CD4-positive, alpha-beta T cell treated with Interleukin-2 at 100 ng/mL for 4 hours (primary cell): ENCODE measurements around the gene POLR2L.

Source experiments
- DNase-seq: peaks from one replicate; pipeline ENCODE4 v3.0.0-alpha.2; 2020; ENCODE audit warnings: low spot score

POLR2L gene

DNA sequence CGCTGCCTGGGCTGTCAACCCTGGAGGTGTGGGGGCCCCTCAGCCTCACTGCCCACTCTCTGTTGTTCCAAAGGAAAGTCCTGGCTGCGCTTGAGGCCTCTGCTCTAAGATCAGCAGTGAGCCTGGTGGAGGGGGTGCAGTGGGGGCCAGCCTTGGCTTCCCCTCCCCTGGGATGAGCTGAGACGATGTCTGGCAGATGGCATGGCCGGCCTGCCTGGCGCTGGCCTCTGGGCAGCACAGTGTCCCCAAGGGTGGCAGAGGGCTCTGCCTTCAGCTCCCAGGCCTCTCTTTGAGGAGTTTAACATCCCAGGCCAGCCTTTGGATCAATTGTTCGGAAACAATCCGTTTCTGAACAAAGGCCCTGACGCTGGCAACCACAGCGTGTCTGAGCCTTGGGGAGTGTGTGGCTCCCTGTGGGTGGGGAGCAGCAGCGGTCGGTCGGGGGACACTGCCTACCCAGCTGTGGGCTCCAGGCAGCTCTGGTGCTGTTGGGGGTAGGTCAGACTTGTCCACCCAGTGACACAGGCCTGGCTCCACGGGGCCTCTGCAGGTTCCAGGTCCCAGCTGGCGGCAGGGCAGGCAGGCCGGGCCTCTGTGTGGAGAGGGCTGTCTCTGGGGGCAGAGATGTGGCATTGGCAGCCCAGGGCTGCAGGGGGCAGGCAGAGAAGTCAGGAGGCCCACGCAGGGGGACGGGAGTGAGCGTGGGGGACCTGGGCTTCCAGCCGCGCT is 12.4 kb upstream of the POLR2L start:
- DNase-seq, result no peak

DNA sequence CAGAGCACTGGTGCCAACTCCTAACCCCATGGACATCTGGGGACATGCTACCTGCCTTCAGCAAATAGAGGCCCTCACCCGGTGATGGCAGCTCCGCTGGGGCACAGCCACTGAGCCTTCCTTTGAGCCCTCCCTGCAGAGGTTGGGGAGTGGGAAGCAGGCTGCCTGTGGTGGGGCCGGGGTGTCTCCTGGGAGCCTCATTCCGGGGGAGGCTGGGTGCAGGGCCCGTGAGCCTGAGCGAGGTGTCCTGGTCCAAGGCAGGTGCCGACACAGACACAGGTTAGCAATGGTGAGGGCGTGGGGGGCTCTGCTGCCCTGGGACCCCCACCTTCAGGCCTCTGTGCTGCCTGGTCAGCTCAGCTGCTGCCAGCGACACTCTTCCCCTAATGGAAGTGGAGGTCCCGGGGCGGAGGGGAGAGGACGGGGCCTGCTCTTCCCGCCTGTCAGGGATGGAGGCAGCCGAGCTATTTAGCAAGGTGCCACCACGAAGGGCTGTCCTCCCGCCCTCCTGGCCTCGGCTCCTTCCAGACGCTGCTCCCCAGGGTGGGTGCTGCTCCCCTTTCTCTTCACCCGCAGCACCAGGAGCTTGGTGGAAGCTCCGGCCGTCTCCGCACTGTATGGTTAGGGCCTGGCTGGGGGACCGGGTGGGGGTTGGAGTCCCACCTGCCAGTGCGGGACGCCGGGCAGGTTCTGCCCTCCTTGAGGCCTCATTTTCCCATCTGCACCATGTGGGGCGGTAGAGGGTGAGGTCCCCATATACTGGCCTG is 11.5 kb upstream of the POLR2L start:
- DNase-seq, result no peak

GRCh38 chr11:852762-853161 is 10.4 kb upstream of the POLR2L start:
- DNase-seq, result no peak

DNA sequence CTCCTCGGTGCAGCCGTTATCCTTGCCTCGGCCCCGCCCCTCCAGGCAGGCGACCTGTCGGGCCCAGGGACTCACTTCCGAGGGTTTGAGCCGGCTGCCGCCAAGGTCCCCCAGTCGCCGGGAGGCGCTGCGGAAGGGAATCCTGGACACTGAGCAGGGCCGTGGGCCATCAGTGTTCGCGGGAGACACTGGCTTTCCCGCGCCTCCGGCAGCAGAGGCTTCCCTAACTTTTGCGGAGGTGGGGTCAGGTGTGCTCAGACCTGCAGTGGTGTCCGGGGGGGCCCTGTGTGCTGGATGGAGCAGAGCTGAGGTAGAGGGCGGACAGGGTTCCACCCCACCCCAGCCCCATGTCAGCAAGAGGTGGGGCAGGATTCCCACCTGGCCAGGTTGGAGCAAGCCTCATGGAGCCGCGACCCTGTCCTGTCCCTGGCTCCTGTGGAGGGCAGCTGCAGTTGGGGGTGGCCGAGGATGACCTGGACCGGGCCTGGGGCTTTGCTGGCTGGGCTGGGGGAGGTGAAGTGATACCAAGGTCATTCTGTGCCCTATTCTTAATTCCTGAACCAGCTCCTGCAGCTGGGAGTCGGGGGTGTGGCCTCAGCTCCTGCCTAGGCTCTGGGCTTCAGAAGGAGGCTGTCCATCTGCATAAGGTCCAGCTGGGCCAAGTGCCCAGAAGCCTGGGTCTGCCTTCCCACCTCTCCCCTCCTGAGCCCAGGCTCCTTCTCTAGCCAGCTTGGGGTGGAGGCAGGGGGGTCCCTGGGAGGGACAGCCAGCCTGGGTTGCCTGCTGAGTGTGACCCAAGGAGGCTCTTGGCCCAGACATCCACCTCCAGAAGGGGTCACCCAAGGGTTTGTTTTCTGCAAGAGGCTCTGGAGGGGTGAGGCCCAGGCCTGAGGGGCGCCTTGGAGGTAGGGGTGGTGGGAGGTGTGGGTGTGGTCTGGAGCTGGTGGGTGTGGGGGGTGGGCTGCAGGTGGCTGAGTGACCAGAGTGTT is 8.7 kb upstream of the POLR2L start:
- DNase-seq, result no peak

DNA sequence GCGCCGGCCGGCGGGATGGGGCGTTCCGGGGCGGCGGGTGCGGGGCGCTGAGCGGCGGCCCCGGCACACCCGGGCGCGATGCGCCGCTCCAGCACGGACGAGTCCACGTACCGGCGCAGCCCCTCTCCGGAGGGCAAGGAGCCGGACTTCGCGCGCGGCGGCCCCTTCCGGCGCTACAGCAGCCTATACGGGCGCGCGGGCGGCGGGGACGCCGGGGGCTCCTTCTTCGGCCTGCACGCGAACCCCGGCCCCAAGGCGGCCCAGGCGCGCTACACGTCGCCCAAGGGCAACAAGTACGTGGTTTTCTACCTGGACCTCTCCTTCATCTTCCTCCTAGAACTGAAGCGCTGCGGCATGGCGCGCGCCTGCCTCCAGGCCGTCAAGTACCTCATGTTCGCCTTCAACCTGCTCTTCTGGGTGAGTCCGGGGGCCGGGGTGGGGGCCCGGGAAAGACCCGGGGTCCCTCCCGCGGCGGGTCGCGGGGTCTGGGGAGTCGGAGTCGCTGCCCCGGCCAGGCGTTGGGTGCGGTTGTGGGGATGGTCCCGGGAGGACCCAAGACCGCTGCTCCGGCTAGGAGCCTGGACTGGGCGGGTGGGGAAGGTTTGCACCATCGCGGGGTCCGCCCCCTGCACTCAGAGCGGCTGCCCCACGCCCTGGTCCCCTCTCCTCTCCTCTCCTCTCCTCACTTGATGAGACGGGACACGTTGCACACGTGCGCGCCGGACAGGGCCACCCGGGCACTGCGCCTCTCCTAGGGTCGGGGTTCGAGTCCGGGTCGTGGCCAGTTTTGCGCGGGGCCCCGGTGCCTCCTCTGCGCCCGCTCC is 7.8 kb upstream of the POLR2L start:
- no peak for DNase-seq

DNA sequence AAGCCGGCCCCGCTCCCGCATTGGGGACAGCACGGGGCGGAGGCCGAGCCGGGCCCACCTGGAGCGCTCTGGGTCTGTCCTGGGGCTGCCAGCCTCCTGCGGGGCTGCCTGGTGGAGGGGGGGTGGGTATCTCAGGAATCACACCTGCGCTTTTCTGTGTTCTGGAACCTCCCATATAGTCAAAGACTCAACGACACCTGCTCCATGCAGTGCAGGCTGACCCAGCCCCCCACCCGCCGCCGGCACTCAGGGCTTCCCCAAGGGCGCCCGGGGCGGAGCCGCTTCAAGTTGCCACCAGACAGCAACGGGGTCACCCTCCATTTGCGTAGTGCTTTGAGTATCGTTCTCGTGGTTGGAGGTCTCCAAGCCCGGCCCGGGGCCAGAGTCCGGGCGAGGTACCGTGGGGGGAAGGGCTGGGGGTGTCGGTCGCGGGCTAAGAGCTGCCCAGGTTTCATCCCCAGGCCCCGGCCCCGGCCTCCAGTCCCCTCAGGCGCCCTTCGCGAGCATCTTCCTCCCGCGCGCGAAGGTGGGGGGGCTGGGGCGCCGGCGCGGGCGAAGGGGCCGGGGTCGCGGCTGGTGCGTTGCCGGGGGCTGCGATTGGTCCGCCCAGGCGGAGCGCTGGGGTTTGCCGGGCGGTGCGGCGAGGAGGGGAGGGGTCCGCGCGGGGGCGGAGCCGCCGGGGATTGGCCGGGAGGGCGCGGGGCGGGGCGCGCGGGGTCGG is 6.9 kb upstream of the POLR2L start:
- DNase-seq, result peak; percentile 22

DNA sequence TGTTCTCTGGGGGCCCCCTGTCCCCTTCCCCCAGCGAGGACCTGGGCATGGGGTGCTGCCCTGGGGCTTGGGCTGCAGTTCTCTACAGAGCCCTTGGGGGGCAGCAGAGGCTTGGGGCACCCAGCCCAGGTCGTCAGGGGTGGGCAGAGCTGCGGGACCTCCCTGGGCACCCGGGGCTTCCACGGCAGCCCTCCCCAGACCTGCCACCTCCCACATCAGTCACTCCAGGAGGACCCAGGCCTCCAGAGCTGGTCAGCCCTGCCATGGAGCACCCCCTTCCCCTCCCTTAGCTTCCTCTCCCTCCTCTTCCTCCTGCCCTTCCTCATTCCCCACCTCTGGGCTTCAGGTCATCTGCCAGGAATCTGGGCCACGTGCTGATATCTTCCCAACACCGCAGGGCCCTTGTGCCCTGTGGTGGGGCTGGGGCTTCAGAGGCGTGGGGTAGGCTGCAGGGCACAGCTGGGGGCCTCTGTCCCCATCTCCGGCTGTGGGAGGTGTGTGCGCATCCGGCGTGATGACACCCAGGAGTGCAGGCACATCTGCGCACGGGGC is 6.1 kb upstream of the POLR2L start:
- peak; percentile 67 for DNase-seq

GRCh38 chr11:847876-848275 is 5.5 kb upstream of the POLR2L start:
- DNase-seq, result no peak

DNA sequence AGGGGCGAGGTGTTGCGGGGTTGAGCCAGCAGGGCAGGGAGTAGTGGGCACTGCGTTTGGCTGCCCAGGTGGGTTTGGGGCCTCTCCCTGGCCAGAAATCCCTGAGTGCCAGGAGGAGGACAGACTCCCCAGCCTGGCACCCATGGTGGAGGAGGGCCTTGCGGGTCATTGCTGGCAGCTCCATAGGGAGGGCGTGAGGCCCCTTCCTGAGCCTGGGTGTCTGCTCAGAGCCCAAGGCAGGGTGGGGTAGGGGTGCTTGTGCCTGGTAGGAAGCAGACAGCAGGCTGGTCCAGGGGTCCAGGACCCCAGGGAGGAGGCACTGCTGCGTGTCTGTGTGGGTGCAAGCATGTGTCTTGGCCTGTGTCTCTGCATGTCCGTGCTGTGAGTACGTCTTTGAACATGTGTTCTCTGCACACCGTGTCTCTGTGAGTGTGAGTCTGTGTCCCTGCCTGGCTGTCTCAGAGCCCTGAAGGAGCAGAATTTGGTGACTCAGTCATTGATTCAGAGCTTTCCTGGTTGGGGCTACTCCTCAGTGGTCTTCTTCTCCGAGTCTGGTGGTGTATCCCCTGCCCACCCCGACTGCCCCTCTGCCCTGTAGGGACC is 4.3 kb upstream of the POLR2L start:
- DNase-seq, result no peak

GRCh38 chr11:845872-846495 is 3.7 kb upstream of the POLR2L start:
- no peak for DNase-seq

DNA sequence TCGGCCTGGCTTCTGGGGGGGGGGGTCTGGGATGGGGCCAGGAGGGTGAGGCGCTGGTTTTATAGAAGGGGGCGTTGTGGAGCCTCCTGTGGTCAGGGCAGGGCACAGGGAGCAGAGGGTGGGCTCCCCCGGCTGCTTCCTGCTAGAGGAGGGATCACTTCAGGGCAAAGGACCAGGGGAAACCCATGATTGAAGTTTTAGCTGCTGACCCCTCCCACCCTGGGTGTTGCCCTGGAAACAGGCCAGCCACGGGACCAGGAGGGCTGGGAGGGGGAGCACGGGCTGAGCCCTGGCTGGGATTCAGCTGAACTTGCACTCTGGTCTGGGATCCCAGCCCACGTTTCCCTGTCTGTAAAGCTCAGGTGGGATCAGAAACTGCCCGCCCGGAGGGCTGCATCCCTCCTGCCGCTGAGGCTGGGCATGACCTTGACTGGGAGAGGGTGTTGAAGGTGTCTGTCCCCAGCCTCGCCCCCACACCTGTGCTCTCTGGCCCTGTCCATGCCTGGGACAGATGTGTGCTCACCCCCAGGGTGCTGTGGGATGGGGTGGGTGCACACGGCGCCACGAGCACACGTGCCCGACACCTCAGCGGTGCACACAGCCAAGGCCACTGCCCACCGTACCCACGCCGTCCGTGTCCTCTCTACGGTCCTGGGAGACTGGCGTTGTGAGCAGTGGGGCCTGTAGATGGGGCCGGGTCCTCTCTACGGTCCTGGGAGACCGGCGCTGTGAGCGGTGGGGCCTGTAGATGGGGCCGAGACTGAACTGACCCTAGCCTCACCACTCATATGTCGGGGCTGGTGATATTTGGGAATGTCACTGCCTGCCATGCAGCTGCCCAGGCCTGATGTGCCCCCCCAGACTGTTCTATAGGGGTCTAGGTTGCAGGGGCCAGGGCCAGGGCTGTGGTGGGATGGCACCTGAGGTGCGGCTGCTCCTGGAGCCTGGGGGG is 2.6 kb upstream of the POLR2L start:
- DNase-seq, result peak; percentile 20

DNA sequence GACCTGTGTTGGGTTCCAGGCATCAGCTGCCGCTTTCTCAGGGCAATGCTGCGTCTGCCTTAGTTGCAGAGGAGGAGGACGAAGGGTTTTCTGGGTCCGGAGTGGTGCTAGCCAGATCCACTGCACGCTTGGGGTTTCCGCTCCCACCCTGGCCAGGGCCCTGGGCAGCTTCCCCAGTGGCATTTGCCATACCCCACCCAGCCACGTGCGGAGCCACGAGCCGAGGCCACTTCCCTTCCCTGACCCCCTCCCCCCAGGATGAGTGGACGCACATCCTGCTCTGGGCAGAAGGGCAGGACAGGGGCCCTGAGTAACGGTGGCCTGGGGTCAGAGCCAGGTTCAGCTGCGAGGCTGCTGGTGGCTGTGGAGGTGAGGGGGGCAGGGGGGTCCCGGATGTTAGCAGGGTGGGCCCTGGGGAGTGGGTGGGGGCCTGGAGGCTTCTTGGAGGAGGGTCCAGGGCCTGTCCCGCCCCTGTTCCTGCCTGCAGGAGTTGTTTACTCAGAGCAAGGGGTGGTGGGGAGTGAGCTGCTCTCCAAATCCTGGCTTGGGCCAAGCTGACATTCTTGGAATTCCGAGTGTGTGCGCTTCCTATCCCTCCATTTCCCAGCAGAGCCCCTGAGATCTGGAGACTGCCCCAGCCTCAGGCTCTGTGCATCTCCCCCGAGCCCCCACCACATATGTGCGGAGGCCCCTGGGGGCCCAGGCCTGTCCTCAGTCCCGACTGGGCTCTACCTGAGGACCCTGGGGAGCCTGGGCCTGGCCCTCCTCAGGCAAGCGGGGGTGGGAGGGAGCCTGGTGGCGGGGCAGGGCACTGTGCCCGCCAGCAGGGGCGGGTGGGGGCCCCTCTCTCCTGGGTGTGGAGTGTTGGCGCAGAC is 1.7 kb upstream of the POLR2L start:
- DNase-seq, result no peak

DNA sequence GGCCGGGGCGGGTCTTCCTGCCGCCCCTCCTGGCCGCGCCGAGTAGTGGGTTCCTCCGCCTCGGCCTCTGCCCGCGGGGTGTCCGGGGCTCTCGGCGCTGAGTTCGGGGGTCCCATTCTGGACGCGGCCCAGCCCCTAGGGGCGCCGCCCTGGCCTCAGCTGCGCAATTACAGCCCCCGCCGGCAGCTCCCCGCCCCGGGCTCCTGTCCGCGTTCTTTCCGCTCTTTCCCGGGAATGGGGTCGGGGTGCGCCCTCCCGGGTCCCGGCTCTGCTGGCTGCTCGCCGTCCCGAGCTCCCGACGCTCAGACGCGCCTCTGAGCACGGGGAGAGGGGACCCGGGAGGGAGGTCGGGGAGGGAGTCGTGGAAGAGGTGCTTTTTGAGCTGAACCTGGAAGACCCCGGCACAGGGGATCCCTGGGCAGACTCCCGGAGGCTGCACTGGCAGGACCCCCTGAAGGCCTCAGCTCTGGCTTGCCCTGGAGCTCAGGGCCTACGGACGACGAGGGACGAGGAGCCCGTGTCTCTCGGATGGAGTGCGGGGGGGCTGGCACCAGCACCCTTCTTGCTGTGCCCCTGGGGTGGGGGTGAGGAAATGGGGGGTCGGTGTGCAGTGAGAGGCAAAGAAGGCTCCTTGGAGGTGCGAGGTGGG is 881 bp upstream of the POLR2L start:
- DNase-seq, result no peak

GRCh38 chr11:841981-842369 is 354 bp downstream of the POLR2L start:
- no peak for DNase-seq

GRCh38 chr11:839875-840617 is 2.3 kb downstream of the POLR2L start:
- no peak for DNase-seq

DNA sequence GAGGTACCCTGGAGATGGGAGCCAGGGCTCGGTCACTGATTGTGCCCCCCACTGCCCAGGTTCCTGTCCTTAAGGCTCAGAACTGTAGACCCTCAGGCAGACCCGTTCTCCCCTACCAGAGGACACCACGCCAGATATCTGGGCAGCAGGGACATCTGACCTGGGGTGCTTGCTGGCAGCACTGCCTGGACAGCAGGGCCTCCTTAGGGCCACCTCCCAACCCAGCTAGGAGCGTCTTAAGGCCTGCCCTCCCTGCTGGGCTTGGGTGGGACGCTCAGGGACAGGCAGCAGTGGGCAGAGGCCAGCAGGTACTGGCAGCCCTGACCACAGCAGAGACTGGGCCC is 3.1 kb downstream of the POLR2L start:
- DNase-seq, result no peak
